ENCODE data around the gene GPRC5A. TPM values are rescaled to one million over a fixed set of nuclear protein-coding genes. Genes with fewer than 3 reads are reported as not detected.
A peak's percentile ranks its signal among the peaks of the same experiment; 100 is the strongest.

The GPRC5A gene
- total RNA-seq, 1 donor from 2014 or later = not detected

DNA sequence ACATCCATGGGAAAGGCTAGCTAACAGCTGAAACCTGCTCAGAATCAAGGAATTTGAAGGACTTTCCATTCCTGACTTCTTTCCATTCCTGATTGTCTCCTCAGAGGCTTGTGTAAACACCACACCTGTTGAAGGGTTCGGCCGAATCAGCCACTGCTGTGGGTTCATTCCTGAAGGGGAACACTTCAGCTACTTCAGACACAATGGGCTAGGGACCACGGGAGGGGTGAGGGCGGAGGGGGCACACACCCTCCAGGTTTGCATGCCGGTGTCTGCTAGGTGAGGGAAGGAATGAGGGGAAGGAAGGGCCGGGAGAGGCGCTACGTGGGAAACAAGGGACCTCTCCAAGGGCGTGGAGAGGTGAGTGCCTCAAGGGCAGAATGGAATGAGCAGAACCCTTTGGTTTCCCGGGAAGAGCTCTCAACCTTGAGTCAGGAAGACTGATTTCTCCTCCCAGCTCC lies 1.3 kb downstream of the GPRC5A start:
- H3K4me1 Mint-ChIP-seq (ENCODE audit: low read depth) = peaks cover 9% of the 10 kb centered on the region
- H3K27ac Mint-ChIP-seq = no peak overlapping the region
- no peaks in the 10 kb centered on the region for H3K9me3 Mint-ChIP-seq
- peaks cover 53% of the 10 kb centered on the region for H3K27me3 Mint-ChIP-seq (ENCODE audit: insufficient read depth)
- intact Hi-C loops (cut with micrococcal nuclease) = no loop called here
- H3K4me3 Mint-ChIP-seq = no peak overlapping the region
- H3K36me3 Mint-ChIP-seq (ENCODE audit: low read depth) = no peaks in the 10 kb centered on the region
- no peak for DNase-seq (ENCODE audit: low spot score)

DNA sequence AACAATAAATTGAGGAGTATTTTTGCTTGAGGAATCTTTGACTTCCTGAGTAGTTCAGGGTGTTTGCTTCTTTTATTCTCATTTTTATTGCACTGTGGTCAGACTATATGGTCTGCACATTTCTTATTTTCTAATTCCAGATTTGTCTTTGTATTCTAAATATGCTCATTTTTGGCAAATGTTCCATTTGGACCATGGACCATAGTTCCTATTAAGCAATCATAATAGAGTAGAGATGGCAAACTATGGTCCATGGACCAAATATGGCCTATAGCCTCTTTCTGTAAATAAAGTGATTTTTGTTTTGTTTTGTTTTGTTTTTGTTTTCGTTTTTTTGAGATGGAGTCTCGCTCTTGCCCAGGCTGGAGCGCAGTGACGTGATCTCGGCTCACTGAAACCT lies 2.1 kb downstream of the GPRC5A start:
- intact Hi-C loops (cut with micrococcal nuclease) = no loop called here
- no peak overlapping the region for H3K4me3 Mint-ChIP-seq
- no peaks in the 10 kb centered on the region for H3K36me3 Mint-ChIP-seq (ENCODE audit: low read depth)
- no peaks in the 10 kb centered on the region for H3K9me3 Mint-ChIP-seq
- H3K4me1 Mint-ChIP-seq (ENCODE audit: low read depth) = peaks cover 9% of the 10 kb centered on the region
- peaks cover 50% of the 10 kb centered on the region for H3K27me3 Mint-ChIP-seq (ENCODE audit: insufficient read depth)
- H3K27ac Mint-ChIP-seq = no peak overlapping the region
- DNase-seq (ENCODE audit: low spot score) = no peak

DNA sequence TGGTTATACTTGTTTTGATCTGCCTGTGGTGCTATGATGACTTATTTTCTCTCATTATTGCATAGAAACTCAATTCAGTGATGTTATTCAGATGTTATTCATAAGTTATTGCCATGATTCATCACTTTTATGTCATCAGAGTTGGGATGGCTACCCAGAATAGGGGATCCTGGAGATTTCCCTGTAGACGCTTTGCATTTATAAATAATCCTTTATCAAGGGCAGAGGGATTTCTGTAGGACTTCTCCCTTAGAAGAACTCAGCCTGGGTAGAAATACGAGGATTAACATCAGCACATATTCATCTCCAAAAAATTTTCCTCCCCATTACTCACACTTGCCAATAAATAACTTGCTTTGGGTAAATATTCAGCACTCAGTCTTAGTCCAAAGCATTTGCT lies 4.9 kb downstream of the GPRC5A start:
- H3K4me3 Mint-ChIP-seq = no peak overlapping the region
- H3K36me3 Mint-ChIP-seq (ENCODE audit: low read depth) = no peaks in the 10 kb centered on the region
- H3K4me1 Mint-ChIP-seq (ENCODE audit: low read depth) = peaks cover 13% of the 10 kb centered on the region
- H3K9me3 Mint-ChIP-seq = no peaks in the 10 kb centered on the region
- intact Hi-C loops (cut with micrococcal nuclease) = no loop called here
- H3K27me3 Mint-ChIP-seq (ENCODE audit: insufficient read depth) = peaks cover 30% of the 10 kb centered on the region
- H3K27ac Mint-ChIP-seq = no peak overlapping the region
- DNase-seq (ENCODE audit: low spot score) = no peak

DNA sequence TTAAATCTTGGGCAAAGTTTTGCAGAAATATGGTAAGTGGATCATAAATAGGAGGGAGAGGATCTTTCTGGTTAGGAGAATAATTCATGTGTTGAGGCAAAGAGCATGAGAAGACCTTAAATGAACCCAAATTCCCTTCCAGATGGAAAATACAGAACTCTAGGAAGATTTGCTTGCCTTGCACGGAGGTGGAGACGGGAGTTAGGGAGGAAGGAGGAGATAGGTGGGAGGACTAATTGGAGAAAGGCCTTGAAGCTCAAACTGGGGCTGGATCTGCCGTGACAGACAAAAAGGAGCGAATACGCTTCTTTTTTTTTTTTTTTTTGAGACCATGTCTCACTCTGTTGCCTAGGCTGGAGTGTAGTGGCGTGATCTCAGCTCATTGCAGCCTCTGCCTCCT lies 5.9 kb downstream of the GPRC5A start:
- intact Hi-C loops (cut with micrococcal nuclease) = no loop called here
- Mint-ChIP-seq H3K9me3 (no peaks in the 10 kb centered on the region), H3K36me3 (ENCODE audit: low read depth) (no peaks in the 10 kb centered on the region), H3K27me3 (ENCODE audit: insufficient read depth) (peaks cover 26% of the 10 kb centered on the region), H3K27ac (no peak overlapping the region), H3K4me3 (no peak overlapping the region), H3K4me1 (ENCODE audit: low read depth) (peaks cover 13% of the 10 kb centered on the region)
- no peak for DNase-seq (ENCODE audit: low spot score)

DNA sequence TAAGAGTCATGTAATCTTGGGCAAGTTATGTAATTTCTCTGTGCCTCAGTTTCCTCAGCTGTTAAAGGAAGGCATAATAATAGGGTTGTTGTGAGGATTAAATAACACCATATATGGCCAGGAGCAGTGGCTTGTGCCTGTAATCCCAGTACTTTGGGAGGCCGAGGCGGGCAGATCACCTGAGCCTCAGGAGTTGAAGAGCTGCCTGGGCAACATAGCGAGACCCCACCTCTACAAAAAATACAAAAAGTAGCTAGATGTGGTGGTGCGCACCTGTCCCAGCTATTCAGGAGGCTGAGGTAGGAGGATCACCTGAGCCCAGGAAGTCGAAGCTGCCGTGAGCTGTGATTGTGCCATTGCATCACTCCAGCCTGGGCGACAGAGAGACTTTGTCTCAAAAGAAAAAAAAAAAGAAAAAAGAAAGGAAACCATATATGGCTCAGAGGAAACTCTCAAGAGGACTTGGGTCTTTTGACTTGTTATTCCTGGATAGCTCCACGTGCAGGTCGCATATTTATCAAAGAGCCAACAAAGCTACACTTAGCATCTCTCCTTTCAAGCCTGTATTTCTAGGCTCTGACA lies 6.9 kb downstream of the GPRC5A start:
- H3K27me3 Mint-ChIP-seq (ENCODE audit: insufficient read depth) = peaks cover 18% of the 10 kb centered on the region
- intact Hi-C loops (cut with micrococcal nuclease) = loop anchor here (2.0 kb wide), 1 partner anchor 109 kb away; no protein-coding TSS in a partner anchor
- no peak for DNase-seq (ENCODE audit: low spot score)
- no peaks in the 10 kb centered on the region for H3K36me3 Mint-ChIP-seq (ENCODE audit: low read depth)
- no peaks in the 10 kb centered on the region for H3K9me3 Mint-ChIP-seq
- H3K27ac Mint-ChIP-seq = no peak overlapping the region
- peaks cover 13% of the 10 kb centered on the region for H3K4me1 Mint-ChIP-seq (ENCODE audit: low read depth)
- no peak overlapping the region for H3K4me3 Mint-ChIP-seq

DNA sequence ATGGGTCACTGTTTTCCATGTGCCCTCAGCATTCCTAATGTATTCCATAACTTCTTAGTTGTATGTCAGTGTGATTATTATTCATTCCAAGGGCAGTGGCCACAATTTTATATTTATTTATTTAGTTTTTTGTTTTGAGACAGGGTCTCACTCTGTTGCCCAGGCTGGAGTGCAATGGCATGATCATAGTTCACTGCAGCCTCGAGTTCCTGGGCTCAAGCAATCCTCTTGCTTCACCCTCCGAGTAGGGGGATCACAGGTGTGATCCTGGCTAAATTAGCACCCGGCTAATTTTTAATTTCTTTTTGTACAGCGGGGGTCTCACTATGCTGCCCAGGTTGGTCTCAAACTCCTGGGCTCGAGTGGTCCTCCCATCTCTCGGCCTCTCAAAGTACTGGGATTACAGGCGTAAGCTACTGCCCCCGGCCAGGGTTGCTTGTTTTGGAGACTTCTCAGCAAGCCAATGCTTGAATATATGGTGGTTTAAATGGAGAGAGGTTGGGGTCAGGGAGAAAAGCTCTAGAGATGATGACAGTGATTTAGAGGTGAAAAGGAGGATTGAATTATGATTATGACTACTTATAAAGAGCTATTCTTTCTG lies 7.6 kb downstream of the GPRC5A start:
- DNase-seq (ENCODE audit: low spot score) = no peak
- H3K27ac Mint-ChIP-seq = no peak overlapping the region
- H3K27me3 Mint-ChIP-seq (ENCODE audit: insufficient read depth) = peaks cover 12% of the 10 kb centered on the region
- intact Hi-C loops (cut with micrococcal nuclease) = loop anchor here (1.0 to 2.0 kb wide), 4 partner anchors 61 to 297 kb away; partner anchors contain the start of gene EMP1
- H3K4me3 Mint-ChIP-seq = no peak overlapping the region
- peaks cover 13% of the 10 kb centered on the region for H3K4me1 Mint-ChIP-seq (ENCODE audit: low read depth)
- H3K9me3 Mint-ChIP-seq = no peaks in the 10 kb centered on the region
- H3K36me3 Mint-ChIP-seq (ENCODE audit: low read depth) = no peaks in the 10 kb centered on the region

DNA sequence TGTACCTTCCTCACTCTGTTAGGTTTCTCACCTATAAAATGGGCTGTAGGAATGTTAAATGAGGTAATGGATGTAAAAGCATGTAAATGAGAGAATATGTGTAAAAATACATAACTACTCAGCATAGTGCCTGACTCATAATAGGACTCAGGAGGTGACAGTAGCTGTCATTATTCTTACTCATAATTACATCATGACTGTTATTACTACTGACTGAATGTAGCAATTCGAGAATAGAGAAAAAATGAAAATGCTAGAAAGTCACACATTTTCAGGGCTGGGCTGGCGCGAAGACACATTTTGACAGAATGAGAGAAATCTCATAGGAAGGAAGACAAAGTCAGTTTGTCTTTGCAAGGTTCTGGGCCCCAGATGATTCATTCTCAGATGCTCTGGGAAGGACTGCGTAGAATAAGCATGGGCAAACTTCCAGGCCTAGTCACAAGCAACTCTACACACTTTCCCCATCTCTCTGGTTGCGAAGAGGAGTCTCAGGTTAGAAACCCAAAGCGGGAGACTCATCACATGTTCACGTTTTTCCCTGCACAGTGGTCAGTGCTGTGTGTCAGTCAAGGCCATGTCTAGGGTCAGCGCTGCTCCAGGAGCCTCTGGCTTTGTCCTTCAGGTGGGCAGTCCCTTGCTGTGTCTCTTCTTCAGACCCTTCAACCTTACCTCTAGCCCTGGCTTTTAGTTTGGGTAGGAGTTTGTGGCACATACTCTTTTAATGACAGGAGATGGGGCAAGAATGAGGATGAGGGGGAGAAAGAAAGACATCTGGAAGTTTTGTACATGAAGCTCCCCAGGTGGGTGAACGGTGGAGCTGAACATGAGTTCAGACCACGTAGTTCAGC lies 8.4 kb downstream of the GPRC5A start:
- H3K9me3 Mint-ChIP-seq = no peaks in the 10 kb centered on the region
- no peaks in the 10 kb centered on the region for H3K36me3 Mint-ChIP-seq (ENCODE audit: low read depth)
- intact Hi-C loops (cut with micrococcal nuclease) = loop anchor here (1.0 to 2.0 kb wide), 4 partner anchors 61 to 297 kb away; partner anchors contain the start of gene EMP1

DNA sequence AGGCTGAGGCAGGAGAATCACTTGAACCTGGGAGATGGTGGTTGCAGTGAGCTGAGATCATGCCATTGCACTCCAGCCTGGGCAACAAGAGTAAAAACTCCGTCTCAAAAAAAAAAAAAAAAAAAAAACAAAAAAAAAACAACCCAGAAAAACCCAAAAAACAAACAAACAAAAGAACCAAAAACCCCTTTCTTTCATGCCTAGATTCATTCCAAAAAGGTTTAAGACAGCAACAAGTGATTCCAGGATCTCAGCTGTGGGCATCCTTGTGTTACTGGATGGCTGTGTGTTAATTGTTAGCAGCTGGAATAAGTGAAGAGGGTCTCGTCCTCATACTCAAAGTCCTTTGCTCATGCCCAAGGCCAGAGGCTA lies 9.4 kb downstream of the GPRC5A start:
- no peak overlapping the region for H3K4me3 Mint-ChIP-seq
- intact Hi-C loops (cut with micrococcal nuclease) = no loop called here
- DNase-seq (ENCODE audit: low spot score) = no peak

More for the DNA sequence above, 8.4 kb downstream of the GPRC5A start:
- Mint-ChIP-seq H3K27ac (peak overlapping the region; percentile 37), H3K4me1 (ENCODE audit: low read depth) (peaks cover 13% of the 10 kb centered on the region), H3K4me3 (no peak overlapping the region), H3K27me3 (ENCODE audit: insufficient read depth) (peaks cover 12% of the 10 kb centered on the region)
- DNase-seq (ENCODE audit: low spot score) = peak; percentile 26

DNA sequence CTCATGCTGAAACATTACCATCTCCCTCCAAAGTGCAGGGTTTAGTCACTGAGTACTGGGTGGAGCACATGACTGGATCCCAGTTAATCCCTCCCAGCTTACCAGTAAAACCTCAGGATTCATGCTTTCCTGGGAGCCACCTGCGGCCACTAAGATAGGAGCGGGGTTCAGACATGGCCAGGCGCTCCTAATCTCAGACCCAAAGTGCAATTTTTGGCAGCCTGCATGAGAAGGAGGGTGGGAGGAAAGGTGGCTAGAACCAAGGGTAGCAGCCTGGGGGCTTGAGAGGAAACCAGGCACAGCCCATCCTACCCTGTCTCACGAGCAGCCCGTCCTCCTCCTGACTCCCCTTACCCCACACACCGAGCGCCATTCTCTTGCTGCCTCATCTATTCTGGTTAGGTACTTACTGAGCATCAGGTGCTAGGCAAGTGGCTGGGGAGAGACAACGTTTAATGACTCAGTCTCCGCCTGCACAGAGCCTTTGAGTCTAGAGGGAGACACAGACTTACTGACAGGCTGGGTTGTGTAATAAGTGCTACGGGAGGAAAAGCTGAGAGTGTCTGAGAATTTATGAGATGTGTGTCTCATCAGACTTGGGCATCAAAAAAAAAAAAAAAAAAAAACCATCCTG lies 9.9 kb downstream of the GPRC5A start:
- peaks cover 6% of the 10 kb centered on the region for H3K27me3 Mint-ChIP-seq (ENCODE audit: insufficient read depth)
- no peak overlapping the region for H3K4me3 Mint-ChIP-seq
- no peaks in the 10 kb centered on the region for H3K36me3 Mint-ChIP-seq (ENCODE audit: low read depth)
- no peak for DNase-seq (ENCODE audit: low spot score)
- intact Hi-C loops (cut with micrococcal nuclease) = no loop called here
- no peaks in the 10 kb centered on the region for H3K9me3 Mint-ChIP-seq
- peaks cover 13% of the 10 kb centered on the region for H3K4me1 Mint-ChIP-seq (ENCODE audit: low read depth)
- peak overlapping the region; percentile 45 for H3K27ac Mint-ChIP-seq

More for the DNA sequence above, 9.4 kb downstream of the GPRC5A start:
- peaks cover 13% of the 10 kb centered on the region for H3K4me1 Mint-ChIP-seq (ENCODE audit: low read depth)
- H3K36me3 Mint-ChIP-seq (ENCODE audit: low read depth) = no peaks in the 10 kb centered on the region
- no peaks in the 10 kb centered on the region for H3K9me3 Mint-ChIP-seq
- no peak overlapping the region for H3K27ac Mint-ChIP-seq
- peaks cover 6% of the 10 kb centered on the region for H3K27me3 Mint-ChIP-seq (ENCODE audit: insufficient read depth)

DNA sequence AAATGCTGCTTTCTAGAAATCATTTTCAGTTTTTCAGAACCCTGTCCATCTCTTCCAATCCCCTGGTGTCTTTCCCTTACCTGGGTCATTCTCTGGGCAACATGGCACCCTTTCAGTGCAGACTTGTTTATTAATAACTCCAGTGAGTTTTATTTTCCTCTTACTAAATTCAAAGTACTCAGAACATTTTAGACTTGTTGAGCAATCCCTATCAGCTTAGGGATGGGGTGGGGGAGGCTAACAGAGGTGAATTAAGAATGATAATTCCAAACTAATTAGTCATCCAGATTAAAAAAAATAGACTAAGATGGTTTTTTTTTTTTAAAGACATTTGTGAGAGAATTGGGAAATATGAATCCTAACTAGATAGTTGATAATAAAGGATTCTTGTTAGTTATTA lies 10.7 kb downstream of the GPRC5A start:
- intact Hi-C loops (cut with micrococcal nuclease) = no loop called here
- H3K9me3 Mint-ChIP-seq = no peaks in the 10 kb centered on the region
- no peak for DNase-seq (ENCODE audit: low spot score)
- no peak overlapping the region for H3K27ac Mint-ChIP-seq
- H3K4me3 Mint-ChIP-seq = no peak overlapping the region
- H3K27me3 Mint-ChIP-seq (ENCODE audit: insufficient read depth) = peaks cover 6% of the 10 kb centered on the region
- peaks cover 13% of the 10 kb centered on the region for H3K4me1 Mint-ChIP-seq (ENCODE audit: low read depth)
- no peaks in the 10 kb centered on the region for H3K36me3 Mint-ChIP-seq (ENCODE audit: low read depth)

DNA sequence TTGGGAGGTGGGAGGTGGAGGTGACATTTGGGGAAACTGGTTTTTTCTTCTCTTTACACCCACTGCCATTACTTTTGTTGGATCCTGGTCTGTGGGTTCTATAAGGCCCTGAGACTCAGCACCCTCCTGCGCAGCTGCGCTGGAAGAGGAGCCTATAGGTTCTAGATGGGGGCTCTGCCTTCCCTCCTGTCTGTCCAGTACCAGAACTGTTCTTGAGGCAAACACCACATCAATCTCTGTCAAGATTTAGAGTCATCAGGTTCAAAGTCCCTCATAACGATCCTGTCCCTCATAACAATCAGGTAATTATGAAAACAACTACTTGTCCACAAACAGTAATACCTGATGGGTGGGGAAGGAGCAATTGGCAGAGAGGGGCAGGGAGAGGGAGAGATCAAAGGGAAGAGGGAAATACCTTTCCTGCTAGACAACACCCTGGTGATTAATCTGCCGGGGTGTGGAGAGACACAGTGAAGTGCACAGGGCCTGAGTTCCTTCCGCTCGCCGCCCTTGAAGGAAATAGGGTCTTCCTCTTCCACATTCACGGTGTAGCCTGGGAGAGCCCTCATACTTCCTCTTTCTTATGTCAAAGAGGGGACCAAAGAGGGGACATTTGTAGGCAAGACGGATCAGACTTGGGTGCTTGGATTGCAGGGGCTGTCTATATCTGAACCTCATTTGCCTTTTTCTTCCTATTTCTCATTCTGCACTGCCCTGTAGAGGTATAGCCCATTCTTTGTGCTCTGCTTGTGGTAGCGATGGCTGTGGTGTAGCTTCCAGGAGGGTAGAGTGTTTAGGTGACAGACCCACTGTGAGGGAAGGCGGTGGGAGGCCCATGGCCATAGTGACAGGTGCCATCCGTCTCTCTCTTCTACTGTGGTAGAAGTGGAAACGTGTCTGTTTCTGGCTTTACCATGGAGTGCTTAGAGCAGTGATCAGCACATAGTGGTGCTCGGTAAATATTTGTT lies 12.6 kb downstream of the GPRC5A start:
- no peak for DNase-seq (ENCODE audit: low spot score)
- H3K27ac Mint-ChIP-seq = no peak overlapping the region
- peaks cover 4% of the 10 kb centered on the region for H3K27me3 Mint-ChIP-seq (ENCODE audit: insufficient read depth)
- H3K9me3 Mint-ChIP-seq = no peaks in the 10 kb centered on the region
- H3K4me1 Mint-ChIP-seq (ENCODE audit: low read depth) = peaks cover 15% of the 10 kb centered on the region
- no peaks in the 10 kb centered on the region for H3K36me3 Mint-ChIP-seq (ENCODE audit: low read depth)
- no peak overlapping the region for H3K4me3 Mint-ChIP-seq
- intact Hi-C loops (cut with micrococcal nuclease) = no loop called here

DNA sequence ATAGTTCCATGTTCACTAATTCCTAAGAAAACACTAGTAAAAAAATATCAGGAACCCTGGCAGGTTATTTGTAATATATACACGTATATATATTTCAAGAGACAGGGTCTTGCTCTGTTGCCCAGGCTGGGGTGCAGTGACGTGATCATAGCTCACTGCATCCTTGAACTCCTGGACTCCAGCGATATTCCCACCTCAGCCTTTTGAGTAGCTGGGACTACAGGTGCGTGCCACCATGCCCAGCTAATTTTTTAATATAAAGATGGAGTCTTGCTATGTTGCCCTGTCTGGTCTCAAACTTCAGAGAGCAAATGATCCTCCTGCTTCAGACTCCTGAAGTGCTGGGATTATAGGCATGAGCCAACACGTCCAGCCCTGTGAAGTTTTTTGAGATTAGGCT lies 16.2 kb downstream of the GPRC5A start:
- no peaks in the 10 kb centered on the region for H3K36me3 Mint-ChIP-seq (ENCODE audit: low read depth)
- H3K27me3 Mint-ChIP-seq (ENCODE audit: insufficient read depth) = no peaks in the 10 kb centered on the region
- no peak overlapping the region for H3K27ac Mint-ChIP-seq
- H3K9me3 Mint-ChIP-seq = no peaks in the 10 kb centered on the region
- H3K4me1 Mint-ChIP-seq (ENCODE audit: low read depth) = peaks cover 19% of the 10 kb centered on the region
- no peak overlapping the region for H3K4me3 Mint-ChIP-seq
- intact Hi-C loops (cut with micrococcal nuclease) = no loop called here
- DNase-seq (ENCODE audit: low spot score) = no peak

Data from activated T-helper 1 cell treated with anti-CD3 and anti-CD28 coated beads, Interleukin-12 subunit alpha, Interleukin-12 subunit beta, Interleukin-2, Interleukin-4 antibody, amounts not matched to agents 30 ng/mL and 10 ng/mL and 1 ng/mL, durations not matched to agents 14 hours and 24 hours and 36 hours (primary cell).